SIG-M5 treated with dmso at 0.1 percent for 504 hours (cell line): ENCODE measurements around the gene TMOD1.

Experiments used
- DNase-seq: peaks from one replicate; lab custom pipeline; 2025; ENCODE audit not compliant: unreplicated experiment; lab: John Stamatoyannopoulos, UW

The TMOD1 gene

DNA sequence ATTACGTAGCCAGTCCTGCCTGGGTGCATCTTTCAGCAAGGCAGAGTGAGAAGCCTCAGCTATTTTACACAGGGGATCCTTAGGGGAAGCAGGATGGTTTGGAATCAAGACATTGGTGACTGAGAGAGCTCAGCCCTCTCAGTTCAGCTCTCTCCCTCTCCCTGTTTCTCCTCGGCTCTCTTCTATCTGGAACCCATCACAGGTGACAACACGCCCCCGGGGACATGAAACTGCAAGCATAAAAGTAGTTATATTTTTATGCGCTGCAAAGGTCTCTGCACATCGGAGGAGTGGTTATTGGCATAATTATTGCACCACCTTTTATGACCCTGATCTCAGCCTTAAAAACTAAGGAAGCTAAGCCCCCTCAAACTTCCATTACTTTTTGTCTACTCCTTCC, 14.2 kb downstream of the TMOD1 start:
- no peak for DNase-seq

DNA sequence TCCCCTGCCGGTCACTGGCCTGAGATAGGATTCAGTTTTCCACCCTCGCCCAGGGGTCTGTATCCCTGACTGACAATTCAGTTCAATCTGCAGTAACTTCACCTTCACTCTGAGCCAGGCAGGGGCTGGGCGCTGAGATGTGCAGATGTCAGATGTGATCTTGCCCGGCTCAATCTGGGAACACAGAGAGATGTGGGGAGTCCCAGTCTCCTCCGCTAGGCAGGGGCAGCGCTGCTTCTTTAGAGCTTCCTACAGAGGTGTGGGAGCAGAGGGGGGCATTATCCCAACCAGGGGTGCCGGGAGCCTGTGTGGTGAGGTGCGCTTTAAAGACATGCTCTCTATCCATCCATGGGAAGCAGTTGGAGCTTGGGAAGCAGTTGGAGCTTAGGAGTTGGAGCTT, 14.6 kb downstream of the TMOD1 start:
- DNase-seq = no peak

GRCh38 chr9:97517331-97518089, 16.0 kb downstream of the TMOD1 start:
- no peak for DNase-seq

DNA sequence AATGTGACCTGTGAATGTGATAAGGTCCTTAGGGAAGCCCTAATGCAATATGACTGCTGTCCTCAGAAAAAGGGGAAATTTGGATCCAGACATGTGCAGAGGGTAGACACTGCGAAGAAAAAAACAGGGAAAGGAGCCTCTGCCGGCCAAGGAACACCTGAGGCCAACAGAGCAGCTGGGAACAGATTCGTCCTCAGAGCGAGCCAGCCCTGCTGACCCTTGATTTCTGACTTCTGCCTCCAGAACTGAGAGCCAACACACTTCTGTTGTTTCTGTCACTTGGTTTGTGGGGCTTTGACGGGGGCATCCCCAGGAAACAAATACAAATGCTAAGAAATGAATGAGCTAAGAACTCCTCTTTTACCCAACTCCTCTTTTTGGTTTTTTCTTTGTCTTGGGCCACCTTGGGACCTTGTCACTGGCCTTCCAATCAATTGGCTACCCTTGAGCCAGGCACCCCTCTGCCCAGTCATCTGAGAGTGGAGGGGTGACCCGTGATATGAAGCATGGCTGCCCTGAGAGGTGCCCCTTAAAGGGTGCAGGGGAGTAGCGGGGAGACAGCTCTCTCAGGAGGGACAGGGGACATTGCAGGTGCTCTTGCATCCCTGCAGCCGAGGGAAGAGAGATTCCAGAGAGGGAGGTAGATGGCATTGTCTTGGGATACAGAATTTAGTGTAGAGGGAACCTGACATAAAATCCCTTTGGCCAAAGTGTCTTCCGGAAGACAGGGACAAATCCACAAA, 16.9 kb downstream of the TMOD1 start:
- DNase-seq = no peak

DNA sequence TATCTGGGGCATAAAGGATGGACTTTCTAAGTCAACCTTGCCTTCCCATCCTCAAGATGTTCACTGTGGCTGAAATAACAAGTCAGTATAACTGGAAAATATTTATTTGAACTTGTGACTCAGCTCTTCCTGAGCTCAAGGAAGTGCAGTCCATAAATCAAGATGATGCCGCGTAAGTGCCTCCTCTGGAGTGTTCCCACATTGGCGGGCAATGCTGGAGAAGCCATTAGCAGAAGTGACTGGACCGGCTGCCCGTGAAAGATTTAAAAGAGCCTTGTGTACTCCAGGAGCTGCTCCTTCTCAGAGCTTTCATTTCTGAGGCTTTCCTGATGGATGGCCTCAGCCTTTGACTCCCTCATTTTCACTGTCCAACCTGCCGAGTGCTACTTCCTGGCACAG, 17.4 kb downstream of the TMOD1 start:
- DNase-seq = peak; percentile 58

GRCh38 chr9:97519441-97519970, 18.0 kb downstream of the TMOD1 start:
- no peak for DNase-seq

DNA sequence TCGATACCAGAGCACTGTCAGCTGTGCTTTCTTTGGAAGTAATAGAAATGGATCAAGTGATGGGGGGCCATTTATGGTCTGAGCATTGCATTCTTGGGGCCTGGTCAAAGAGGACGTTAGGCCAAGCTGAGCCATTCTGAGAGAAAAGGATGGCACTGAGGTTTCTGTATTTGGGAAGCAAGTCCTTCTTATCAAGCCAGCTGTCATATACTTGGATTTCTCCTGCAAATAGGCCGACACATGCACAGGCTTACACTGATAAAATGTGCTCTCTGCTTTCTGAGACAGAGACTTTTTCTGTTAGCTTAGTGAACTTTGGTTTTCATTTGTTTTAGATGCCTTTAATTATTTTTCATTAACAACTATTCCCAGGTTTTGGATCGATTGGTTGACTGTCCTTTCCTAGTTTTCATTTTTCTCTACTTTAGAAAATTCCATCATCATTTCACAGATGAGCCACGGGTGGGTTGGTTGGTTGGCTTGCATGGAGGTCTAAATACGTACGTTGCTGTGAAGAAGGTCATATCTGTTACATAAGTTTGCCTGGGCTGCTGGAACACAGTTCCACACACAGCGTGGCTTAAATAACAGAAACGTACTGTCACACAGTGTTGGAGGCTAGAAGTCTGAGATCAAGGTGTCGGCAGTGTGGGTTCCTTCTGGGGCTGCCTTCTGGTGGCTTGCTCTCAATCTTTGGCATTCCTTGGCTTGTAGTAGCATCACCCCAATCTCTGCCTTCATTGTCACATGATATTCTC, 20.3 kb downstream of the TMOD1 start:
- DNase-seq = no peak

DNA sequence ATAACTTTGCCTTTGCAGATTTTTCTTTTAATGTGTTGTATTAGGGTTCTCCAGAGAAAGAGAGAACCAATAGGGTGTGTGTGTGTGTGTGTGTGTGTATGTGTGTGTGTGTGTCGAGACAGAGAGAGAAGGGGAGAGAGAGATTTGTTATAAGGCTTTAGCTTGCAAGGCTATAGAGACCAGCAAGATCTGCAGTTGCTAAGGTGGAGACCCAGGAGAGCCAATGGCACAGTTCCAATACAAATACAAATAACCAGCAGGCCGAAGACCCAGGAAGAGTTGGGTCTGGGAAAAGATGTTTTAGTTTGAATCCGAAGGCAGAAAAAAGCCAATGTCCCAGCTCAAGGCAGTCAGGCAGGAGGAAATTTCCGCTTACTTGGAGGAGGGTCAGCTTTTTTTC, 23.0 kb downstream of the TMOD1 start:
- no peak for DNase-seq

DNA sequence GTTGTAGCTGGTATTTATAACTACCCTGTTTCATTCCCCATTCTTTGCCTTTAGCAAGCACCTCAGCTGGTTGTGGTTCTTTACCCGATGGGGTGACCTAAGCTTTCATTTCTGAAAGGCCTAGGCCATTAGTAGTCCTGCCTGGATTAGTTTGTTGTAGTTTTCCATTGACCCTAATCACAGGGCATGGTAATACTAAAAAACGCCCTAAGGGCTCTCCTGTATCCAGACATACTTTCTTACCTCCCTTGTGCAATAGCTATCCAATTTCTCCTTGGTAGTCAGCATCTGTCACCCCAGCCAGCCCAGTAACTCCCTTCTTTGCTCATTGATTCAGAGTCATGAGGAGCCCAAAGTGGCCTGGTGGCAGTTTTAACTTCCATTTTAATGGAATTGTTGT, 24.0 kb downstream of the TMOD1 start:
- peak; percentile 26 for DNase-seq

DNA sequence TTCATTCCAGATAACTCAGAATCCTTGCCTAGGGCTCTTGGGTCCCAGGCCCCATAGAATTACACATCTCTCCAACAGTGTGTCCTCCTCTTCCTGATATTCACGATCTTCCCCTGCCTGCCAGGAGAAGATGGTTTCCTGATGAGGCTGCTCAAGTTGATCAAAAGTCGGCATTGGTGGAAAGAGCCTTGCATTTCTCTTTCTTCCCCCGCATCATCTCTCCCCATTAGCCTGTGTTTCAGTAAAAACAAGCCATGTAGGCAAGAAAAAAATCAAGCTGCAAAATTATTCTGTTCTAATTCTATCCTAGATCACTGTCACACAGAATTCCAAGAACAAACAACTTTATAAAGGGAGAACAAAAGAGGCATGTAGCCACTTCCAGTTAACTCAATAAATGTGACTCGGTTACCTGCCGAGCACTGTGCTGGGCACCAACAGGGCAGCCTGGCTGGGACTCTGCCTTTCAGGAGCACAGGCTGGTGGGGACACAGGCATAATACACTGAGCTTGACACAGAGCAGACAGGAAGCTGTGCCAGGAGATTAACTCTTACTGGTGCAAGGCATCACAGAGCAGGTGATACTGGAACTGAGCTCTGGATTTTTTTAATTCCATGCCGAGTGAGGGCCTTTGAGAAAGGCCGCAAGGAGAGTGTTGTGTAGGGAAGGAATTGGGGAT, 25.6 kb downstream of the TMOD1 start:
- no peak for DNase-seq

- no peak for DNase-seq
Measured at GRCh38 chr9:97527626-97528528, 26.4 kb downstream of the TMOD1 start.

DNA sequence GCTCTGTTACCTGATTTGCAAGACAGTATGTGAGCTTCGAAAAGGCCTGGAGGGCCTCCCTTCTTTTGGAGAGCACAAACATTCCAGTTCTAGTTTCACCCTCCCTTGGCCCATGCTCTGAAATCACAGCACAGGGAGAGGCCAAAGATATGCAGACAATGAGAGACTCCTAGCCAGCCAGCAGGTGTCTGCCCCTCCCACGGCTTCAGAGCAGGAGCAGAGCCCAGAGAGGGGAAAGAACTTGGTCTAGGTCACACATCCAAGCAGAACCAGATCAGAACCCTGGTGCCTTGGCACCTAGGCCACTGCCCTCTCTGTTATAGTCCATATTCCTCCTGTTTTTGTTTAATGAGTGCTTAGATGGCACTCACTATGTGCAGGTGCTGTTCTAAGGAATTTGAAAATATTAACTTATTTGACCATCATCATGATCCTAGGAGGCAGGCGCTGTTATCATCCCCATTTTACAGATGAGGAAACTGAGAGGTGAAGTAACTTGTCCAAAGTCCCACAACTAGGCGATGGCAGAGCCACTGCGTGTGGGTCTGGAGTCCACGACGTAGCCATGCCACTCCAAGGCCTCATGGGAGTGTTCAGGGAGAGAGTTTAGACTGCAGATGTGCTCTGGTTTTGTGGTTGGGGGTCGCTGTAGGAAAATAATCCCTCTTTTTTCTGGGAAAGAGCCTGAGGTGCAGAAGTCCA, 27.2 kb downstream of the TMOD1 start:
- no peak for DNase-seq

GRCh38 chr9:97529363-97530076, 28.1 kb downstream of the TMOD1 start:
- no peak for DNase-seq

DNA sequence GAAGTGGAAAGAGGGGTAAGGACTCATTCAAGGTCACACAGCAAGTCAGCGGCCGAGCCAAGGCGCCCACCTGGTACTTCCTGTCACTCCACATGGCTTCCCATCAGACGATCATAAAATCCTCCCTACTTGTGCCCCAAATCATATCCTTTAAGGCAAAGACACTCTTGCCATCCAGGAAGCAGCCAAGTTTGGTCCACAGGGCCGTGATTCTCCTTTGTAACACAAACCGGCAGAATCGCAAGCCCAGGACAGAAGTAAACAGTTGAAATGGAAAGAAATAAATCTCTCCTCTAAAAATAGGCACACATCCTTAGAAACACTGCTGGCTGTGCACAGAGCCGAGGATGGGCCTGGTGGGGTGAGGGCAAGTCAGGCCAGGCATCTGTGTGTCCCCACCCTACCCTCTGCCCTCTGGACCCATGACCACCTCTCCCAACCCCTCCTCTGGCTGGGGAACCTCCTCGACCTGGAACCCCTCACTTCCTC, 30.5 kb downstream of the TMOD1 start:
- no peak for DNase-seq

- DNase-seq = no peak
Measured at GRCh38 chr9:97534185-97534584, 32.7 kb downstream of the TMOD1 start.

DNA sequence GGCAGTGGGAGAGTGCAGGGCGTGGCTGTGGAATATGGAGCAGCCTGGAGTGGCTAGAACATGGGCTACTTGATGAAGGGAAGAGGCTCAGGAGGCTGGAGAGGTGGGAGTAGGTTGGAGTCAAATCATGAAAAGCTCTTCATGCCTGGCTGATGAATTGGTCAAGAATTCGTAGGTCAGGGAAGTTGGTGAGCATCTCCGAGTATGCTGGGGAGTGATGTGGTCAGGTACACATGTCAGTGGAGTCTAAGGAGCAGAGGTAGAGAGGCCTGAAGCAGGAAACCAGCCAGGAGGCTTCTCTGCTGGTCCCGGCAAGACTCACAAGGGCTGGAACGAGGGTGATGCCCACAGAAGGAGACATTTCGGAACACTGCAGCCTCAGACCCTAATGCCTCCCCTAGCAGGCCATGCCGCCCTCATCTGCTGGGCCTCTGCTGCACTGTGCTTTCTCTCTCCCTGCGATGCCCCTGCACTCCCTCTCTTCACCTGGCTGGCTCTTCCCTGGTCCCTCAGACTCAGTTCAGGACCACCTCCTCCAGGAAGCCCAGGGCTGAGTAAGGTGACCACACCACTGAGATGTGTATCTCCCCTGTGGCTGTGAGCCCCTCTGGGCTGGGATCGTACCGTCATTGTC, 33.6 kb downstream of the TMOD1 start:
- DNase-seq = no peak

DNA sequence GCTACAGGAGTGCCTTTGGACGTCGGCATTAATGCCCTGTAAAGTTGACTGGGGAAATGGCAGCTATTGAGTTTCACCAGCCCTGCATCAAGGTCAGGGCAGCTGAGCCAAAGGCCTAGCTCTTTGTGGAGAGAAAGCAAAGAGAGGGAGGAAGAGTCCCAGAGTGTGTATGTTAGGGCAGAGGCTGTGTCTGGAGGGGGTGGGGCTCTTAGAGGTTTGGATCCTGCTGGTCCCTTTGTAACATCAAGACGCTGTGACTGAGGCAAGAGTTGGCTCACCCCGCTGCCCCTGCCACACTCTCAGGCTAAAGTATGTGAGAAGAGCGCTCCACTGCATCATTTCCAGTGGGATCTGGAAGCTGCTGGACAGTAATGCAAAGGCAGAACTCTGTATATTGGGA, 34.3 kb downstream of the TMOD1 start:
- no peak for DNase-seq

- DNase-seq = no peak
Measured at GRCh38 chr9:97536480-97536879, 35.0 kb downstream of the TMOD1 start.
